NCI-H446 treated with DMSO at 0.1 percent for 48 hours (cell line): Measurements from ENCODE around the gene SLIT1.
"Not testable (repeated sequence)": the region's sequence is repeated elsewhere in the genome, so short reads cannot be mapped to it uniquely, and the experiment has no call there.

Experiments
- DNase-seq: peaks from one replicate; lab custom pipeline; 2025; lab: John Stamatoyannopoulos, UW

Gene SLIT1

GRCh38 chr10:97042081-97042480 is 143.7 kb downstream of the SLIT1 start:
- no peak for DNase-seq

GRCh38 chr10:97040706-97041105 is 145.1 kb downstream of the SLIT1 start:
- DNase-seq, result no peak

GRCh38 chr10:97040248-97040584 is 145.5 kb downstream of the SLIT1 start:
- no peak for DNase-seq

- no peak for DNase-seq
Observed at GRCh38 chr10:97039538-97040247, 146.1 kb downstream of the SLIT1 start.

GRCh38 chr10:97038688-97039087 is 147.1 kb downstream of the SLIT1 start:
- DNase-seq, result no peak

GRCh38 chr10:97037365-97038361 is 148.1 kb downstream of the SLIT1 start:
- DNase-seq, result peak; percentile 5

- DNase-seq, result no peak
Observed at GRCh38 chr10:97034958-97035769, 150.6 kb downstream of the SLIT1 start.

- DNase-seq, result no peak
Observed at GRCh38 chr10:97034301-97034700, 151.5 kb downstream of the SLIT1 start.

GRCh38 chr10:97033841-97034240 is 151.9 kb downstream of the SLIT1 start:
- DNase-seq, result not testable (repeated sequence)

- no peak for DNase-seq
Observed at GRCh38 chr10:97032624-97033023, 153.1 kb downstream of the SLIT1 start.

GRCh38 chr10:97031459-97031858 is 154.3 kb downstream of the SLIT1 start:
- DNase-seq, result no peak

GRCh38 chr10:97030894-97031293 is 154.9 kb downstream of the SLIT1 start:
- no peak for DNase-seq

- no peak for DNase-seq
Observed at GRCh38 chr10:97029271-97029670, 156.5 kb downstream of the SLIT1 start.

GRCh38 chr10:97028832-97029178 is 157.0 kb downstream of the SLIT1 start:
- no peak for DNase-seq

GRCh38 chr10:97028126-97028831 is 157.5 kb downstream of the SLIT1 start:
- no peak for DNase-seq

GRCh38 chr10:97025613-97026242 is 160.0 kb downstream of the SLIT1 start:
- peak; percentile 1 for DNase-seq

GRCh38 chr10:97024168-97025073 is 161.3 kb downstream of the SLIT1 start:
- no peak for DNase-seq

- no peak for DNase-seq
Observed at GRCh38 chr10:97023401-97024167, 162.2 kb downstream of the SLIT1 start.

GRCh38 chr10:97022616-97023015 is 163.1 kb downstream of the SLIT1 start:
- no peak for DNase-seq
